Neural progenitor cell (in vitro differentiated cells): ENCODE results near the gene CRCP. TPM values are rescaled to one million over a fixed set of nuclear protein-coding genes. Genes with fewer than 3 reads are reported as not detected.
A peak's percentile ranks its signal among the peaks of the same experiment; 100 is the strongest.
"Not testable (repeated sequence)": the region's sequence is repeated elsewhere in the genome, so short reads cannot be mapped to it uniquely, and the experiment has no call there.

Source experiments
- DNase-seq: peaks from one replicate; pipeline ENCODE4 v3.0.0-alpha.2; 2016; ENCODE audit warnings: low spot score
- H2AFZ ChIP-seq: fragments of 200-600 bp; sonication (generic); replicated peaks from 2 replicates; pipeline ENCODE4 v1.6.1; 2016; ENCODE audit warnings: antibody characterized with exemption
- H3F3A ChIP-seq: fragments of 200-600 bp; sonication (generic); 2 replicates; pipeline ENCODE4 v1.6.1; 2016; ENCODE audit warnings: antibody characterized with exemption, low read depth
- H3K27ac ChIP-seq: fragments of 200-600 bp; sonication (generic); 2 replicates; pipeline ENCODE4 v1.5.1; 2016; ENCODE audit warnings: mild to moderate bottlenecking
- H3K27me3 ChIP-seq: fragments of 200-600 bp; sonication (generic); 2 replicates; pipeline ENCODE4 v1.6.1; 2016; ENCODE audit warnings: mild to moderate bottlenecking, moderate library complexity
- H3K36me3 ChIP-seq: fragments of 200-600 bp; sonication (generic); 2 replicates; pipeline ENCODE4 v1.5.1; 2016
- H3K4me1 ChIP-seq: fragments of 200-600 bp; sonication (generic); 2 replicates; pipeline ENCODE4 v1.6.1; 2016; ENCODE audit warnings: mixed run types
- H3K4me2 ChIP-seq: fragments of 200-600 bp; sonication (generic); 2 replicates; pipeline ENCODE4 v1.6.1; 2016
- H3K4me3 ChIP-seq: fragments of 200-600 bp; sonication (generic); 2 replicates; pipeline ENCODE4 v1.5.1; 2016
- H3K79me2 ChIP-seq: fragments of 200-600 bp; sonication (generic); 2 replicates; pipeline ENCODE4 v1.6.1; 2016; ENCODE audit warnings: low read depth
- H3K9ac ChIP-seq: fragments of 200-600 bp; sonication (generic); 2 replicates; pipeline ENCODE4 v1.6.1; 2016
- H3K9me3 ChIP-seq: fragments of 200-600 bp; sonication (generic); 2 replicates; pipeline ENCODE4 v1.5.1; 2016; ENCODE audit warnings: low read depth
- H4K20me1 ChIP-seq: fragments of 200-600 bp; sonication (generic); 2 replicates; pipeline ENCODE4 v1.6.1; 2016; ENCODE audit warnings: low read depth
- H3K27ac Mint-ChIP-seq: 3 replicates; pipeline ENCODE4 v1.8.0; 2021; ENCODE audit warnings: mixed read lengths
- H3K27me3 Mint-ChIP-seq: 2 replicates; pipeline ENCODE4 v1.8.0; 2022; ENCODE audit warnings: low read depth, mild to moderate bottlenecking, inconsistent platforms, moderate library complexity, mixed read lengths; ENCODE audit not compliant: insufficient read depth
- H3K36me3 Mint-ChIP-seq: 3 replicates; pipeline ENCODE4 v1.8.0; 2021; ENCODE audit warnings: mixed read lengths
- H3K4me1 Mint-ChIP-seq: 3 replicates; pipeline ENCODE4 v1.8.0; 2021; ENCODE audit warnings: mixed read lengths
- H3K4me3 Mint-ChIP-seq: 3 replicates; pipeline ENCODE4 v1.8.0; 2021; ENCODE audit warnings: mild to moderate bottlenecking, moderate library complexity, mixed read lengths
- H3K9me3 Mint-ChIP-seq: 3 replicates; pipeline ENCODE4 v1.8.0; 2020; ENCODE audit warnings: mixed read lengths
- EZH2 ChIP-seq: fragments of 200-600 bp; sonication (generic); IDR thresholded peaks from 2 replicates; pipeline ENCODE4 v1.6.1; 2017; ENCODE audit warnings: antibody characterized with exemption, mild to moderate bottlenecking, moderate library complexity
- EZH2phosphoT487 ChIP-seq: fragments of 200-600 bp; sonication (generic); IDR thresholded peaks from 2 replicates; pipeline ENCODE4 v1.6.1; 2017; ENCODE audit warnings: antibody characterized with exemption
- total RNA-seq: library from RNA; depleted of rRNA; stranded (reverse); fragments of >200 nt; gene quantifications from 2 replicates; pipeline ENCODE4 v1.2.3, GENCODE V29; 2015; ENCODE audit warnings: low replicate concordance
- TF ChIP-seq, protein P1 (sequence below): fragments of 200-600 bp; sonication (generic); IDR thresholded peaks from 2 replicates; pipeline ENCODE4 v1.5.1; 2017; ENCODE audit warnings: antibody characterized with exemption, mild to moderate bottlenecking

The CRCP gene
- total RNA-seq = 30.0 and 37.9 TPM in 2 replicates

DNA sequence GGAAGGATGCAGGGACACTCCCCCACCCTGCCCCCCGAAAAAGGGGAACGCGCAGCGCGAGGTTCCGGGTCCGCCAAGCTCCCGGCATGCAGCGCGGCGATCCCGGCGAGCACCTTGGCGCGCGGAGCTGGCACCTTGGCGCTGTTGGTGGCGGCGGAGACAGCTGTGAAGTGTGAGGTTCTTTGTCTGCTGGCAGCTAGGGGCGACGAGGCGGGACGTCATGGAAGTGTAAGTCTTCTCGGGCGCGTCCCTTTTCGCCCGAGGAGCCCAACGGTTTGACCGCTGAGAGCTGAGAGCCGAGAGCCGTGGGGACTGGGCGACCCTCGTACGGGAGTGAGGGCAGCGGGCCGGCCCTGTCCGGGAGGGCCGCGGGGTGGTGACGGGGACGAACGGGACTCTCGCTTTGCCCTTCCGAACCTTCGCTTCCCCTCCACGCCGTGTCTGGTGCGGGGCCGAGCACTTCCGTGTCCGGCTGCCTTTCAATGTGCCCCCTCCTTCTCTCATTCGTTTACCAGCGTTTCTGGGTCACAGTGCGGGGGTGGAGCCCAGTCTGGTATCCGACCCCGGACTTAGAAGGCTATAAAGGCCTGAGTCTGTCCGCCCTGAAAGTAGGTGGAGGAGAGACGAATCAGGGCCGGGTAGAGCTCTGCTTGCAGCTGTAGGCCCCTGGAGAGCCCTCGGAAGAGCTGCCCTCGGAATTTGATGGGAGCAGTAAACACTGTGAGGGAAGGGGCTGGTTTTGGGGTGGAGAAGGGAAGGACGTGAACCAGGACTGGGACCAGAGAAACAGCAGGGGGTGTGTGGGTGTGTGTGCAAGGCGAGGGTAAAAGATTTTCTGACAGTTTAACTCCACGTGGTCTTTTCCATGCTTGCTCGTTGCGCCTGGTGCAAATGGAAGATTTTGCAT, at the start of gene CRCP:
Gene CRCP (plus strand): TSS at position 105 of the 907 bp plus-strand sequence. CDS start 116 bp downstream, at position 221.
- peak within 1 kb of the TSS; percentile 96 for H3K4me3 Mint-ChIP-seq
- Histone ChIP-seq H3F3A (peaks cover 13% of the 10 kb centered on the region), H3K9ac (peak within 1 kb of the TSS; percentile 35), H4K20me1 (peaks cover 22% of the 10 kb centered on the region), H3K9me3 (no peaks in the 10 kb centered on the region), H3K79me2 (peaks cover 49% of the 10 kb centered on the region), H3K27me3 (no peaks in the 10 kb centered on the region), H3K4me1 (peaks cover 9% of the 10 kb centered on the region), H3K27ac (peak within 1 kb of the TSS; percentile 67), H3K4me3 (peak within 1 kb of the TSS; percentile 57), H3K36me3 (no peaks in the 10 kb centered on the region), H3K4me2 (peak within 1 kb of the TSS; percentile 78), H2AFZ (peak within 1 kb of the TSS; percentile 83)
- H3K9me3 Mint-ChIP-seq = no peaks in the 10 kb centered on the region
- H3K27me3 Mint-ChIP-seq = peaks cover 2% of the 10 kb centered on the region
- H3K27ac Mint-ChIP-seq = peak within 1 kb of the TSS; percentile 96
- TF ChIP-seq EZH2 = no peak
- TF ChIP-seq, protein P1, sequence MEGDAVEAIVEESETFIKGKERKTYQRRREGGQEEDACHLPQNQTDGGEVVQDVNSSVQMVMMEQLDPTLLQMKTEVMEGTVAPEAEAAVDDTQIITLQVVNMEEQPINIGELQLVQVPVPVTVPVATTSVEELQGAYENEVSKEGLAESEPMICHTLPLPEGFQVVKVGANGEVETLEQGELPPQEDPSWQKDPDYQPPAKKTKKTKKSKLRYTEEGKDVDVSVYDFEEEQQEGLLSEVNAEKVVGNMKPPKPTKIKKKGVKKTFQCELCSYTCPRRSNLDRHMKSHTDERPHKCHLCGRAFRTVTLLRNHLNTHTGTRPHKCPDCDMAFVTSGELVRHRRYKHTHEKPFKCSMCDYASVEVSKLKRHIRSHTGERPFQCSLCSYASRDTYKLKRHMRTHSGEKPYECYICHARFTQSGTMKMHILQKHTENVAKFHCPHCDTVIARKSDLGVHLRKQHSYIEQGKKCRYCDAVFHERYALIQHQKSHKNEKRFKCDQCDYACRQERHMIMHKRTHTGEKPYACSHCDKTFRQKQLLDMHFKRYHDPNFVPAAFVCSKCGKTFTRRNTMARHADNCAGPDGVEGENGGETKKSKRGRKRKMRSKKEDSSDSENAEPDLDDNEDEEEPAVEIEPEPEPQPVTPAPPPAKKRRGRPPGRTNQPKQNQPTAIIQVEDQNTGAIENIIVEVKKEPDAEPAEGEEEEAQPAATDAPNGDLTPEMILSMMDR = no peak
- TF ChIP-seq EZH2phosphoT487 = no peak
- peak; percentile 84 for DNase-seq
- H3K4me1 Mint-ChIP-seq = peaks cover 16% of the 10 kb centered on the region
- H3K36me3 Mint-ChIP-seq = peaks cover 11% of the 10 kb centered on the region

DNA sequence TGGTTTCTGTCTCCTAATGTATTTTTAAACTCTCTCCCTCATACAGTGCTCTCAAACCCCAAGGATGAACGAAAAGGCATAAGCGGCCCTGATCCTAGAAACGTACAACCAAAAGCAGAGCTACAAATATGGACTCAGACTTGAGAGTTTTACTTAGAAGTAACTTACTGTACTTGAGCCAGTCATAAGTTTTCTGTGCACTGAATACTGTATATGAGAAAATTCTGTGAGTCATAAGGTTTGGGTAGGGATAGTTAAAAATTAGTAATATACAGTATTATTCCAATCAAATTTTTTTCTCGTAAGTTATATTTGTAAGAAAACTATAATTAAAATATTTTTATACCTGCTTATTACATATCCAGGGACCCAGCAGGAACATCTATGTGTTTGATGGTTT, 44.9 kb upstream of the CRCP start:
- H3K27me3 ChIP-seq = no peaks in the 10 kb centered on the region
- H3F3A ChIP-seq = peaks cover 1% of the 10 kb centered on the region
- H3K4me3 Mint-ChIP-seq = no peak overlapping the region
- no peaks in the 10 kb centered on the region for H3K36me3 ChIP-seq
- no peak overlapping the region for H3K27ac Mint-ChIP-seq
- DNase-seq = no peak
- no peaks in the 10 kb centered on the region for H3K79me2 ChIP-seq
- H3K27me3 Mint-ChIP-seq = peaks cover 6% of the 10 kb centered on the region
- no peak overlapping the region for H3K9ac ChIP-seq
- no peak overlapping the region for H3K4me3 ChIP-seq
- H3K4me1 Mint-ChIP-seq = no peaks in the 10 kb centered on the region
- no peak overlapping the region for H3K27ac ChIP-seq
- H3K4me2 ChIP-seq = no peak overlapping the region
- H3K9me3 ChIP-seq = no peaks in the 10 kb centered on the region
- TF ChIP-seq EZH2 (no peak), EZH2phosphoT487 (no peak)
- no peaks in the 10 kb centered on the region for H3K9me3 Mint-ChIP-seq
- no peaks in the 10 kb centered on the region for H4K20me1 ChIP-seq
- H2AFZ ChIP-seq = no peak overlapping the region
- H3K4me1 ChIP-seq = no peaks in the 10 kb centered on the region
- H3K36me3 Mint-ChIP-seq = no peaks in the 10 kb centered on the region

DNA sequence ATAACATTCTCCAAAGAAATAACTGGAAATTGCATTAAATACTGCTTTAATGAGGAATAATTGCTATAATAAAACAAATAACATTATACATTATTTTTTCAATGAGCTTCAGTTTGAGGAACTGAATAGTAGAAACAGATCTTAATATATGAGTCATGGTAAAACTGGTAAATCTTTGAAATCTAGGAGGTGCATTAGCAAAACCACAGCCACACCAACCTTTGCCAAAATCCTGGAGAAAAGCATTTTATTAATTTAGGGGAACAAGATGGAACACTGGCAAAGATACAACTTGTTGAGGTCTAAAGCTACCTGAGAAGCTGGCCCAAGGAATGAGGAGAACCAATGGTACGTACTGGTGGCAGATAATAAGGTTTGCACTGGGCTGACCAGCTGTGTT, 44.4 kb upstream of the CRCP start:
- Histone ChIP-seq H3K9me3 (no peaks in the 10 kb centered on the region), H3K36me3 (no peaks in the 10 kb centered on the region), H3K4me1 (no peaks in the 10 kb centered on the region), H3K27me3 (no peaks in the 10 kb centered on the region), H3K4me3 (no peak overlapping the region), H2AFZ (no peak overlapping the region), H3K27ac (no peak overlapping the region), H3K9ac (no peak overlapping the region), H3K79me2 (no peaks in the 10 kb centered on the region), H4K20me1 (no peaks in the 10 kb centered on the region), H3F3A (peaks cover 3% of the 10 kb centered on the region), H3K4me2 (no peak overlapping the region)
- Mint-ChIP-seq H3K9me3 (no peaks in the 10 kb centered on the region), H3K27ac (no peak overlapping the region), H3K4me1 (peaks cover under 1% of the 10 kb centered on the region), H3K4me3 (no peak overlapping the region), H3K36me3 (no peaks in the 10 kb centered on the region), H3K27me3 (peaks cover 6% of the 10 kb centered on the region)
- TF ChIP-seq, protein P1 = no peak
- TF ChIP-seq EZH2phosphoT487 (no peak), EZH2 (no peak)
- DNase-seq = no peak

DNA sequence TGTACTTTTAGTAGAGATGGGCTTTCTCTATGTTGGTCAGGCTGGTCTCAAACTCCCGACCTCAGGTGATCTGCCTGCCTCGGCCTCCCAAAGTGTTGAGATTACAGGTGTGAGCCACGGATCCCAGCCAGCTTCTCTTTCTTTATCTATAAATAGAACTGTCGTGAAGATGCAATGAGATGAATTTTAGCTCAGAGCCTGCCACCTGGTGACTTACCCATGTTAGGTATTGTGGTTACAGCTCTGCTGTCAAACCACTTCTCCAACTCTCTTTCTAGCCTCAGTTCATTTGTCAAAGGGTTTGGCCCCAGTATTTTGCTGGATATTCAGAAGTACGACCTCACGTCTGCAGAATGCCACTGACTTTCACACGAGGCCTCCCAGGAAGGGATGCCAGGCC, 42.4 kb upstream of the CRCP start:
- not testable (repeated sequence) for H3K9me3 ChIP-seq, H3K4me2 ChIP-seq, H3F3A ChIP-seq, H3K27me3 ChIP-seq, H3K4me1 ChIP-seq, H3K4me3 ChIP-seq, H3K27ac ChIP-seq, H3K36me3 ChIP-seq, H2AFZ ChIP-seq, H4K20me1 ChIP-seq, H3K36me3 Mint-ChIP-seq, DNase-seq, H3K9ac ChIP-seq, H3K27me3 Mint-ChIP-seq, H3K9me3 Mint-ChIP-seq, H3K4me3 Mint-ChIP-seq
- Mint-ChIP-seq H3K27ac (peak overlapping the region; percentile 58), H3K4me1 (peaks cover 11% of the 10 kb centered on the region)
- peaks cover 10% of the 10 kb centered on the region for H3K79me2 ChIP-seq
